HepG2 (cell line): ENCODE measurements around the gene BBS12. TPM values are rescaled to one million over a fixed set of nuclear protein-coding genes. Genes with fewer than 3 reads are reported as not detected.

Experiments used
- AFF4 ChIP-seq: sonication (generic); formaldehyde crosslinking; IDR thresholded peaks from 2 replicates; pipeline ENCODE4 v1.4.0; 2020; ENCODE audit warnings: missing genetic modification reagents
- CC2D1A ChIP-seq: sonication (generic); formaldehyde crosslinking; IDR thresholded peaks from 2 replicates; pipeline ENCODE4 v1.8.1; 2023; ENCODE audit warnings: mild to moderate bottlenecking, missing genetic modification reagents
- NFIB ChIP-seq: sonication (generic); formaldehyde crosslinking; IDR thresholded peaks from 2 replicates; pipeline ENCODE4 v1.9.0; 2021; ENCODE audit warnings: missing genetic modification reagents, mild to moderate bottlenecking, borderline replicate concordance
- RFX5 ChIP-seq: IDR thresholded peaks from 2 replicates; pipeline ENCODE4 v1.6.1; 2011; ENCODE audit warnings: low read depth, low read length, improper control_type of control experiment
- ZBTB21 ChIP-seq: sonication (generic); formaldehyde crosslinking; IDR thresholded peaks from 2 replicates; pipeline ENCODE4 v1.4.0; 2020; ENCODE audit warnings: missing genetic modification reagents
- ZNF225 ChIP-seq: sonication (generic); formaldehyde crosslinking; IDR thresholded peaks from 2 replicates; pipeline ENCODE4 v1.4.0; 2020; ENCODE audit warnings: mild to moderate bottlenecking, missing genetic modification reagents
- ZNF317 ChIP-seq: sonication (generic); formaldehyde crosslinking; IDR thresholded peaks from 2 replicates; pipeline ENCODE4 v1.5.0; 2020; ENCODE audit warnings: mild to moderate bottlenecking, missing genetic modification reagents
- ZNF839 ChIP-seq: sonication (generic); formaldehyde crosslinking; IDR thresholded peaks from 2 replicates; pipeline ENCODE4 v1.4.0; 2020; ENCODE audit warnings: missing genetic modification reagents, mild to moderate bottlenecking, borderline replicate concordance
- ZXDC ChIP-seq: sonication (generic); formaldehyde crosslinking; IDR thresholded peaks from 2 replicates; pipeline ENCODE4 v1.5.0; 2020; ENCODE audit warnings: mild to moderate bottlenecking, missing genetic modification reagents
- polyA plus RNA-seq, 8 experiments: library from polyadenylated mRNA; depleted of rRNA in 3 of 8; stranded (reverse) in 7 of 8; unstranded in 1 of 8; fragments of >200 nt; fragmentation: Illumina TruSeq in 4 of 8; extraction: Trizol in 4 of 8; gene quantifications; 2 replicates each; pipeline versions ENCODE4 v1.2.1 to v1.2.3, GENCODE V29; 2011 to 2016; ENCODE audit warnings: low read depth in 4 of 8, missing spikeins in 1 of 8, mixed read lengths in 1 of 8; ENCODE audit not compliant: insufficient read depth in 1 of 8
- total RNA-seq, 5 experiments: library from RNA; depleted of rRNA; stranded (reverse); fragments of >200 nt; fragmentation: Illumina TruSeq; extraction: Trizol; gene quantifications; 2 replicates each; pipeline ENCODE4 v1.2.3, GENCODE V29; 2016; ENCODE audit warnings: low read depth in 1 of 5

The BBS12 gene
- total and polyA plus RNA-seq, 2 of the 13 experiments (the other 11 are each of a cell fraction or from before 2014, with no cell fraction given), result 0.32 to 1.7 TPM

- TF ChIP-seq AFF4 (CRISPR knock-in tag) (no peak), ZXDC (CRISPR knock-in tag) (no peak), ZNF225 (CRISPR knock-in tag) (no peak), NFIB (CRISPR knock-in tag) (no peak), ZNF317 (CRISPR knock-in tag) (no peak), RFX5 (no peak), ZNF839 (no peak), CC2D1A (CRISPR knock-in tag) (no peak), ZBTB21 (CRISPR knock-in tag) (no peak)
Measured at GRCh38 chr4:122775987-122776836, 43.7 kb downstream of the BBS12 start (continued).
